Mucosa of descending colon (tissue), 3 donors: ENCODE measurements around the gene GSE1. TPM values are rescaled to one million over a fixed set of nuclear protein-coding genes. Genes with fewer than 3 reads are reported as not detected.

ENCODE experiments used
- ATAC-seq: fragments of 200-7000 bp; cut with Tn5 transposase; one replicate; pipeline ENCODE4 v1.9.1; 2020; ENCODE audit warnings: mild to moderate bottlenecking, moderate library complexity
- DNase-seq, 3 donors: peaks; one replicate each; pipeline ENCODE4 v3.0.0-alpha.2; 2020
- H3K36me3 ChIP-seq: fragments of 200-600 bp; one replicate; pipeline ENCODE4 v1.8.0; 2021; ENCODE audit warnings: low read depth, mild to moderate bottlenecking
- H3K4me1 ChIP-seq: fragments of 200-600 bp; one replicate; pipeline ENCODE4 v1.8.0; 2021; ENCODE audit warnings: low read depth, mild to moderate bottlenecking
- H3K4me3 ChIP-seq: fragments of 200-600 bp; one replicate; pipeline ENCODE4 v1.8.0; 2021; ENCODE audit warnings: mild to moderate bottlenecking
- H3K9me3 ChIP-seq: fragments of 200-600 bp; one replicate; pipeline ENCODE4 v1.8.0; 2021; ENCODE audit warnings: mild to moderate bottlenecking
- CTCF ChIP-seq: fragments of 200-600 bp; IDR thresholded peaks from one replicate; pipeline ENCODE4 v1.8.0; 2022; ENCODE audit warnings: antibody characterized with exemption, mild to moderate bottlenecking
- intact Hi-C, 2 donors: fragments of 100-400 bp; cut with DNase I in 1 of 2; cut with micrococcal nuclease in 1 of 2; formaldehyde crosslinking; loops; one replicate each; pipeline versions ENCODE4 v1.11.0 to v1.11.1; 2022; cut with DNase I, micrococcal nuclease
- total RNA-seq, 3 donors: library from RNA; stranded (reverse); fragmentation: NEBNext Ultra II Directional in 2 of 3; extraction: Animal tissue kit (Norgen Biotek cat#: 25700) in 2 of 3; gene quantifications; one replicate each; pipeline versions ENCODE4 v1.2.1 to v1.2.4, GENCODE V29; 2021 to 2023
- donor health status: DM: no; HTN: no; CAD: no; lungs with moderate emphysema.
- donor health status: DM: no; HTN: no; CAD: no.
- donor health status: DM: no; HTN: yes; CAD: no.

GSE1 gene
- total RNA-seq, 3 donors from 2014 or later, result 107 to 122 (median 107) TPM

GRCh38 chr16:85605912-85606841 is 6.9 kb upstream of the GSE1 start:
- H3K9me3 ChIP-seq, result no peaks in the 10 kb centered on the region
- DNase-seq (no peak), ATAC-seq (no peak)
- no peaks in the 10 kb centered on the region for H3K36me3 ChIP-seq
- intact Hi-C loops, result loop anchor here in 1 of 2 donors (5.0 kb wide), 2 partner anchors 39 to 184 kb away; no protein-coding TSS in a partner anchor
- no peak overlapping the region for H3K4me3 ChIP-seq
- TF ChIP-seq CTCF, result no peak
- H3K4me1 ChIP-seq, result peaks cover 64% of the 10 kb centered on the region

GRCh38 chr16:85606904-85607303 is 6.2 kb upstream of the GSE1 start:
- no peaks in the 10 kb centered on the region for H3K36me3 ChIP-seq
- intact Hi-C loops, result loop anchor here in 1 of 2 donors (5.0 kb wide), 2 partner anchors 40 to 185 kb away; no protein-coding TSS in a partner anchor
- no peaks in the 10 kb centered on the region for H3K9me3 ChIP-seq
- no peak for DNase-seq
- TF ChIP-seq CTCF, result no peak
- ATAC-seq, result peak; percentile 20
- peaks cover 64% of the 10 kb centered on the region for H3K4me1 ChIP-seq
- no peak overlapping the region for H3K4me3 ChIP-seq

- peak in 2 of 3 donors; percentile 58 to 67 for DNase-seq
- H3K4me3 ChIP-seq, result no peak overlapping the region
Measured at GRCh38 chr16:85607321-85607765, 5.8 kb upstream of the GSE1 start.

DNA sequence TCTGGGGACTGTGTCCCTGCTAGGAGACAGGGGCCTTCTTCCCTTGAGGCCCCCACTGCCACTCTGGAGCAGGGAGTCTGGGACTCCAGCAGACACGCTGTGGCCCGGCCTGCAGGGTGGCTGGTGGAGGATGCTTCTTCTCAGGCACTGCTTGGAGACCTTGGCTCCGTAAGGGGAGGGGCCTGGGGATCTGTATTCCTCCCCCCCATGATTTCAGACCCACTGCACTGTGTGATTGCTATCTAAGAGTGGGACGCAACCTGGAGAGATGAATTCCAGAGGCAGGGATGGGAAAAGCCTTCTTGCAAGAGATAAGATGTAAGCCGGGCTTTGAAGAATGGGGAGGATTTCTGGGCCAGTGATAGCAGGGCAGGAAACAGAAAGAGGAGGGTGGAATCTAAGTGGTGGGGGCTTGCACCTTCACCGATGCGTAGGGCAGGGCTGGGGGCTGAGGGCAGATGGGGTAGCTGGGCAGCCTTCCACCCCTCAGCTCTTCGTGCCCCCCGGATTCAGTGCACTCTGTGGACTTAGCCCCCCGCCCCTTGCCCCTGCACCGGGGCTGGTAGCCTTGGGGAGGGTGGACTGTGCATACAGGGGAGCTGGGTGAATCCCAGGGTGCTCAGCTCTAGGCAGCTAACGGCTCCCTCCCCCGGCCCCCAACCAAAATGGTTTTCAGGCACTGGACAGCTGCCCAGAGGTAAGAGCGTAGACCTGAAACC is 5.2 kb upstream of the GSE1 start:
- intact Hi-C loops, result loop anchor here in 1 of 2 donors (5.0 kb wide), 2 partner anchors 41 to 186 kb away; no protein-coding TSS in a partner anchor
- no peak for DNase-seq
- no peak for ATAC-seq
- H3K9me3 ChIP-seq, result no peaks in the 10 kb centered on the region
- peaks cover 57% of the 10 kb centered on the region for H3K4me1 ChIP-seq
- no peak overlapping the region for H3K4me3 ChIP-seq
- no peak for TF ChIP-seq CTCF
- H3K36me3 ChIP-seq, result no peaks in the 10 kb centered on the region

More at GRCh38 chr16:85607321-85607765, 5.8 kb upstream of the GSE1 start:
- no peak for TF ChIP-seq CTCF
- intact Hi-C loops, result loop anchor here in 1 of 2 donors (5.0 kb wide), 2 partner anchors 40 to 185 kb away; no protein-coding TSS in a partner anchor
- no peaks in the 10 kb centered on the region for H3K36me3 ChIP-seq
- peak; percentile 3 for ATAC-seq
- no peaks in the 10 kb centered on the region for H3K9me3 ChIP-seq
- H3K4me1 ChIP-seq, result peaks cover 60% of the 10 kb centered on the region

GRCh38 chr16:85608515-85608885 is 4.6 kb upstream of the GSE1 start:
- intact Hi-C loops, result loop anchor here in 1 of 2 donors (5.0 kb wide), 2 partner anchors 41 to 186 kb away; no protein-coding TSS in a partner anchor
- Histone ChIP-seq H3K4me3 (no peak overlapping the region), H3K9me3 (no peaks in the 10 kb centered on the region), H3K36me3 (no peaks in the 10 kb centered on the region), H3K4me1 (peaks cover 53% of the 10 kb centered on the region)
- DNase-seq (no peak), ATAC-seq (no peak)
- TF ChIP-seq CTCF, result no peak
